T-cell (primary cell): ENCODE measurements around the gene CPN1. TPM values are rescaled to one million over a fixed set of nuclear protein-coding genes. Genes with fewer than 3 reads are reported as not detected.
"Not testable (repeated sequence)": the region's sequence is repeated elsewhere in the genome, so short reads cannot be mapped to it uniquely, and the experiment has no call there.

Source experiments
- ATAC-seq, 4 experiments: fragments of 200-7000 bp in 3 of 4; fragments of 150-1000 bp in 1 of 4; cut with Tn5 transposase; replicated peaks in 1 of 4; 1 replicate in 3 of 4; 2 replicates in 1 of 4; pipeline ENCODE4 v1.10.0; 2021; ENCODE audit warnings: moderate library complexity in 3 of 4, mild to moderate bottlenecking in 2 of 4, moderate number of reproducible peaks in 1 of 4
- CTCF ChIA-PET, 2 donors: fragments of 300-600 bp; sonication (Branson Sonifier 250); formaldehyde crosslinking; loops; one replicate each; lab custom pipeline; 2022; ENCODE audit warnings: antibody characterized with exemption in 2 of 2; lab: Charles Lee
- POLR2A ChIA-PET, 2 donors: fragments of 300-600 bp; sonication (Branson Sonifier 250); formaldehyde crosslinking; loops; one replicate each; lab custom pipeline; 2022; ENCODE audit warnings: antibody characterized with exemption in 2 of 2; lab: Charles Lee
- DNase-seq, 35 experiments: peaks; one replicate each; pipeline versions ENCODE4 v3.0.0 to v3.0.0-alpha.2; 2013 to 2023
- H3K27ac ChIP-seq: one replicate; pipeline ENCODE4 v1.5.1; 2013; ENCODE audit warnings: low read length
- H3K27me3 ChIP-seq, 2 experiments: replicated peaks in 1 of 2; 1 replicate in 1 of 2; 2 replicates in 1 of 2; pipeline versions ENCODE4 v1.6.1 to v1.7.0; 2013; ENCODE audit warnings: low read length in 1 of 2, mixed read lengths in 1 of 2; ENCODE audit not compliant: control insufficient read depth in 2 of 2, insufficient read depth in 2 of 2; ENCODE audit errors: extremely low read depth in 1 of 2
- H3K36me3 ChIP-seq, 2 donors: 1 replicate in 1 of 2; 2 replicates in 1 of 2; pipeline versions ENCODE4 v1.6.1 to v1.7.0; 2013; ENCODE audit warnings: low read length in 1 of 2; ENCODE audit not compliant: control insufficient read depth in 2 of 2, insufficient read depth in 1 of 2; ENCODE audit errors: extremely low read depth in 1 of 2
- H3K4me1 ChIP-seq, 2 experiments: 1 replicate in 1 of 2; 2 replicates in 1 of 2; pipeline versions ENCODE4 v1.6.1 to v1.7.0; 2013; ENCODE audit warnings: low read length in 2 of 2, mixed read lengths in 1 of 2; ENCODE audit not compliant: insufficient read depth in 2 of 2, control insufficient read depth in 1 of 2; ENCODE audit errors: extremely low read depth in 1 of 2
- H3K4me3 ChIP-seq, 2 donors: 1 replicate in 1 of 2; 2 replicates in 1 of 2; pipeline versions ENCODE4 v1.5.1 to v1.7.0; 2013; ENCODE audit warnings: mild to moderate bottlenecking in 2 of 2, low read length in 1 of 2, moderate library complexity in 1 of 2; ENCODE audit not compliant: control insufficient read depth in 1 of 2; ENCODE audit errors: extremely low read depth in 1 of 2
- H3K9me3 ChIP-seq: 2 replicates; pipeline ENCODE4 v1.7.0; 2013
- H3K27ac Mint-ChIP-seq, 2 donors: one replicate each; pipeline ENCODE4 v1.8.0; 2020 to 2021; ENCODE audit warnings: mild to moderate bottlenecking in 2 of 2, mixed read lengths in 2 of 2
- H3K27me3 Mint-ChIP-seq, 2 donors: one replicate each; pipeline ENCODE4 v1.8.0; 2021 to 2022; ENCODE audit warnings: mixed read lengths in 2 of 2
- H3K36me3 Mint-ChIP-seq: one replicate; pipeline ENCODE4 v1.8.0; 2021; ENCODE audit warnings: mixed read lengths
- H3K4me1 Mint-ChIP-seq, 3 donors: one replicate each; pipeline ENCODE4 v1.8.0; 2020 to 2022; ENCODE audit warnings: mixed read lengths in 3 of 3, mild to moderate bottlenecking in 1 of 3
- H3K4me3 Mint-ChIP-seq, 3 donors: one replicate each; pipeline ENCODE4 v1.8.0; 2020 to 2022; ENCODE audit warnings: mild to moderate bottlenecking in 3 of 3, mixed read lengths in 3 of 3, moderate library complexity in 3 of 3
- H3K9me3 Mint-ChIP-seq, 3 donors: one replicate each; pipeline ENCODE4 v1.8.0; 2020 to 2022; ENCODE audit warnings: mixed read lengths in 3 of 3
- WGBS: methylation state at CpG from one replicate; pipeline ENCODE4 v1.1.5; 2013; ENCODE audit warnings: missing lambda C conversion rate; ENCODE audit not compliant: insufficient coverage; 5-methylcytosine and 5-hydroxymethylcytosine counted together
- total RNA-seq, 35 experiments: library from RNA in 6 of 35; stranded (reverse) in 6 of 35; fragments of 120-200 nt in 1 of 35; gene quantifications; one replicate each; pipeline versions ENCODE4 v1.2.1 to v1.2.4 and lab custom pipeline; 2013 to 2026

Gene CPN1
- not detected for total RNA-seq
- total RNA-seq (2013), result not detected
- 0 reads per million in 29 experiments for total RNA-seq (lab: John Stamatoyannopoulos, UW)

DNA sequence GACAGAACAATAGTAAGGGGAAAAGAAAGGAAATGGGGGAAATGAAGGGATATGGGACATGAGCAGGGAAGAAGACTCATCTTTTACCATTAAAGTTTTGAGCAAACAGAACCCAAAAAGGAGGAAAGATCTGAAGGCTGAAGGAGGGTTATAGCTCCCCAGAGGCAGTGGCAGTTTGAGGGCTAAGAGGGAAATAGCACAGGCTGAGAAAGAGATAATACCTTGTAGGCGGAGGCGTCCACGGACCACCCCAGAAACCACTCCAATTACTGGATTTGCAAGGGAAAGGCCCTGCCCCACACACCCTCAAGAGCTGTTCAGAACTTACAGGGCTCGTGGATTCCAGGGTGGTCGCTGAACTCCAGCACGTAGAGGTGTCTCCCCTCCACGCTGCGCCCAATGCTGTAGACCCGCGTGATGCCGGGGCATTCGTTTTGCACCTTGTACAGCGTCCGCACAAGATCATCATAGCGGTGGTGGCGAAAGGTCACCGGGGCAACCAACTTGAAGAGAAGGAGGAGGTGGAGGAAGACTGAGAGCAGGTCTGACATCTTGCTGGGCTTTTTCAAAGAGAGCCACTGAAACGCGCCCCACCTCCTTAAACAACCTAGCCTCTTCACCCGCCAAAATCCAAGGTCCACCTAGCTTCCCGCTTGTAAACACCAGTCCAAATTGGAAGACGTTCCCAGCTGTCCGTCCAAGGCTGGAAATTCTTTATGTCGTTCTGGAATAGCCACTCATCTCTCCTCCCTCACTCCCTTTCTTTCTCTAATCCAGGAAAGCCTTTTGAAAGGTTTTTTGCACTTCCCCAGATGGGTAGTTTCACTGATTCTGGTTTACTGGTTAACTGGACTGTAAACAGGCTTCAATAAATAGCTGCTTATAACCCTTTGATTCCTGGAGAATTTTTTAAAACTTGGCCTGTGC, at the start of gene CPN1:
CPN1 (minus strand) TSS at position 795 of the 927 bp plus-strand sequence; CDS start at position 551, 244 bp downstream.
- Mint-ChIP-seq H3K27ac (no peak within 1 kb of the TSS), H3K27me3 (peaks cover 34 to 35% of the 10 kb centered on the region in 2 donors), H3K4me3 (no peak within 1 kb of the TSS), H3K36me3 (no peaks in the 10 kb centered on the region), H3K9me3 (no peaks in the 10 kb centered on the region), H3K4me1 (no peaks in the 10 kb centered on the region)
- DNase-seq (no peak), ATAC-seq (no peak)
- H3K36me3 ChIP-seq, result no peaks in the 10 kb centered on the region
- CTCF ChIA-PET, result interaction anchor here in 1 of 2 donors (0.6 kb wide), 1 partner anchor 486 kb away, joined by 3 read pairs; no protein-coding TSS in a partner anchor
- peaks cover 0 to 12% of the 10 kb centered on the region in 2 experiments for H3K27me3 ChIP-seq
- H3K4me1 ChIP-seq, result no peaks in the 10 kb centered on the region
- H3K27ac ChIP-seq, result no peak within 1 kb of the TSS
- no peaks in the 10 kb centered on the region for H3K9me3 ChIP-seq
- no peak within 1 kb of the TSS for H3K4me3 ChIP-seq
- WGBS, result 83% methylated on average over 7 of the region's 24 CpGs
- POLR2A ChIA-PET, result no interaction called here

DNA sequence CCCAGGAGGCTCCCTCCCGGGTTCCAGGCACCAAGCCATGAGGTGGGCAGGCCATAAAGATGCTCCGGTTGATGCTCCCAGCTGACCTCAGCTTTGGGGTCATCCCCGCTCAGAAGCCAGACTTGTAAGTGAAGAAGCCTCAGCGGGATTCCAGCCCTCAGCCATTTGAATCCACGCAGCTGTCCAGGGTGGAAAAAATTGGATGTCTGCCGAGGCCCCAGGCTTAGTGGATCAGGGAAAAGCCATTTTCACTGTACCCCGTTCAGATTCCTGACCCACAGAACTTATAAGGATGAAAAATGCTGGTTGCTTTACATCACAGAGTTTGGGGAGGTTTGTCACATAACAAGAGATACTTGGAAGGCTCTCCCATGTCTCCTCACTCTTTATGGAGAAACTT, 49.2 kb upstream of the CPN1 start:
- peaks cover 23 to 45% of the 10 kb centered on the region in 2 donors for H3K27me3 Mint-ChIP-seq
- POLR2A ChIA-PET, result no interaction called here
- Histone ChIP-seq H3K36me3 (no peaks in the 10 kb centered on the region), H3K27ac (no peak overlapping the region), H3K4me3 (no peak overlapping the region), H3K9me3 (no peaks in the 10 kb centered on the region), H3K4me1 (no peaks in the 10 kb centered on the region), H3K27me3 (peaks cover 0 to 26% of the 10 kb centered on the region in 2 experiments)
- no peak overlapping the region for H3K4me3 Mint-ChIP-seq
- no peaks in the 10 kb centered on the region for H3K4me1 Mint-ChIP-seq
- ATAC-seq, result no peak
- no peaks in the 10 kb centered on the region for H3K36me3 Mint-ChIP-seq
- CTCF ChIA-PET, result no interaction called here
- H3K9me3 Mint-ChIP-seq, result peaks cover 6 to 13% (median 8%) of the 10 kb centered on the region in 3 donors
- DNase-seq, result no peak
- WGBS, result 100% methylated on average over 2 of the region's 7 CpGs
- H3K27ac Mint-ChIP-seq, result no peak overlapping the region

DNA sequence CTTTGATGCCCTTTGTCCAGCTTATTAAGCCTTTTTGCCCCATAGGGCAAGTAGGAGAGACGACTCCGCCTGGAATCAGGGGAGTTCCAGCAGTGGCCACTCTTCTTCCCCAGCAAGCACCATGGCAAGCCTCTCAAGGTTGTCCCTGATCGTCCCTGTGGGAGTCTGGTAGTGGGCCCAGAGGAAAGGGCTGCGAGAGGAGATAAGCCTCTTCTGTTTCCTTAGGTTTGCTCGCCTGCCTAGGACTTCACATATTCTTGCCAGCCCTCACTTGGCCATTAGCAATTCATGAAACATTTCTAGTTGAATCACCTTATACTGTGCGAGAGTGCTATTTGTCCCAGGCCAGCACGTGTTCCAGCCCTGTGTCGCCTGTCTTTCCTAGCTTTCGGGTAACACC, 47.8 kb upstream of the CPN1 start:
- Histone ChIP-seq H3K27me3 (peaks cover 0 to 26% of the 10 kb centered on the region in 2 experiments), H3K9me3 (no peaks in the 10 kb centered on the region), H3K27ac (no peak overlapping the region), H3K4me1 (no peaks in the 10 kb centered on the region), H3K36me3 (no peaks in the 10 kb centered on the region), H3K4me3 (no peak overlapping the region)
- POLR2A ChIA-PET, result no interaction called here
- Mint-ChIP-seq H3K4me3 (no peak overlapping the region), H3K36me3 (no peaks in the 10 kb centered on the region), H3K9me3 (peaks cover 0 to 4% (median 3%) of the 10 kb centered on the region in 3 donors), H3K27ac (no peak overlapping the region), H3K4me1 (no peaks in the 10 kb centered on the region), H3K27me3 (peaks cover 18 to 40% of the 10 kb centered on the region in 2 donors)
- ATAC-seq (no peak), DNase-seq (no peak)
- CTCF ChIA-PET, result no interaction called here
- WGBS, result 62% methylated on average over 3 of the region's 9 CpGs

DNA sequence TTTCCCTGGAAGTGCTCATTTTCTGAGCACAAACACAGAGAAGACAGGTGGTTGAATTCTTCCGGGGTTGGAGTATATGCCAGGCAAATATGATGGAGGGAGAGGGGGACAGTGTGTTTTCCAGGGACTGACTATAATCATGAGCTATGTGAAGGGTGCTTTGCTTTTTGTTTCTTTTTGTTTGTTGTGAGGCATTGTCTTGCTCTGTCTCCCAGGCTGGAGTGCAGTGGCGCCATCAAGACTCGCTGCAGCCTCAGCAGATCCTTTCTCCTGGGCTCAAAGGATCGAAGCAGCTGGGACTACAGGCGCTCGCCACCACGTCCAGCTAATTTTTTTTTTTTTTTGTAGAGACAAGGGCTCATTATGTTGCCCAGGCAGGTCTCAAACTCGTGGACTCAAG, 47.3 kb upstream of the CPN1 start:
- Histone ChIP-seq H3K36me3 (no peaks in the 10 kb centered on the region), H3K9me3 (no peaks in the 10 kb centered on the region), H3K4me1 (no peaks in the 10 kb centered on the region), H3K4me3 (no peak overlapping the region), H3K27me3 (peaks cover 0 to 26% of the 10 kb centered on the region in 2 experiments), H3K27ac (no peak overlapping the region)
- no peak for ATAC-seq
- H3K36me3 Mint-ChIP-seq, result no peaks in the 10 kb centered on the region
- ChIA-PET CTCF (no interaction called here), POLR2A (no interaction called here)
- peaks cover 21 to 42% of the 10 kb centered on the region in 2 donors for H3K27me3 Mint-ChIP-seq
- DNase-seq, result no peak
- 74% methylated on average over 8 of the region's 8 CpGs for WGBS
- no peak overlapping the region for H3K4me3 Mint-ChIP-seq
- peaks cover 0 to 4% (median 2%) of the 10 kb centered on the region in 3 donors for H3K4me1 Mint-ChIP-seq
- H3K27ac Mint-ChIP-seq, result no peak overlapping the region
- peaks cover 0 to 3% (median 3%) of the 10 kb centered on the region in 3 donors for H3K9me3 Mint-ChIP-seq

DNA sequence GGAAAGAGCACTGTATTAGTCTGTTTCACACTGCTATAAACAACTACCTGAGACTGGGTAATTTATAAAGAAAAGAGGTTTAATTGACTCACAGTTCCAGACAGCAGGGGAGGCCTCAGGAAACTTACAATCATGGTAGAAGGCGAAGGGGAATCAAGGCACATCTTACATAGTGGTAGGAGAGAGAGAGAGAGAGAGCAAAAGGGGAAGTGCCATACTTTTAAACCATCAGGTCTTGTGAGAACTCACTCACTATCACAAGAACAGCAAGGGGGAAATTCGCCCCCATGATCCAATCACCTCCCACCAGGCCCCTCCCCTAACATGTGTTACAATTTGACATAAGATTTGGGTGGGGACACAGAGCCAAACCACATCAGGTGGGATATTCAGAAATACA, 43.7 kb upstream of the CPN1 start:
- H3K27ac Mint-ChIP-seq, H3K4me3 Mint-ChIP-seq, H3K4me3 ChIP-seq, H3K27ac ChIP-seq, H3K4me1 ChIP-seq, DNase-seq, H3K36me3 ChIP-seq, H3K36me3 Mint-ChIP-seq, H3K9me3 ChIP-seq, POLR2A ChIA-PET, CTCF ChIA-PET, H3K9me3 Mint-ChIP-seq, ATAC-seq: not testable (repeated sequence)
- peaks cover 0 to 14% of the 10 kb centered on the region in 2 experiments for H3K27me3 ChIP-seq
- Mint-ChIP-seq H3K27me3 (peaks cover 12 to 31% of the 10 kb centered on the region in 2 donors), H3K4me1 (peaks cover 6 to 18% (median 9%) of the 10 kb centered on the region in 3 donors)
- no CpG with 5 or more reads among the region's 2 CpGs for WGBS

DNA sequence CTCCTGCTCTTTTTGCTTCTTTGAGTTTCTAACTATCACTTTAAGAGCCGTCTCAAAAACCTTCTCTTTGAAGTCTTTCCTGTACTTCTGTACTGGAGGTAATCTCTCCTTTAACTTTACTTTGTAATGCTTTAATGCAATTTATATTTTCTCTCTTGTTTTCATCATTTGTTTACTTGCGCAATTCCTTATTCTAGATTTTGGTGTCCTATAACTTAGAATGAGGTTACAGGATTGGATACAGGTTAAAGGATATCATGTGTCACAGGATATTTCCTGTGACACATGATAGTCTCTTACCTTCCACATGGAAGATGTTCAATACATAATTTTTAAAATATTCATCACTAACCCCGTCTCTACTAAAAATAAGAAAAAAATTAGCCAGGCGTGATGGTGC, 42.4 kb upstream of the CPN1 start:
- Mint-ChIP-seq H3K27me3 (peaks cover 12 to 21% of the 10 kb centered on the region in 2 donors), H3K27ac (no peak overlapping the region), H3K36me3 (no peaks in the 10 kb centered on the region), H3K4me1 (peaks cover 6 to 18% (median 9%) of the 10 kb centered on the region in 3 donors), H3K4me3 (no peak overlapping the region), H3K9me3 (peaks cover 0 to under 1% (median 0%) of the 10 kb centered on the region in 3 donors)
- Histone ChIP-seq H3K4me3 (no peak overlapping the region), H3K27me3 (peaks cover 0 to 4% of the 10 kb centered on the region in 2 experiments), H3K9me3 (no peaks in the 10 kb centered on the region), H3K36me3 (no peaks in the 10 kb centered on the region), H3K27ac (no peak overlapping the region), H3K4me1 (no peaks in the 10 kb centered on the region)
- 67% methylated on average over 1 of the region's 4 CpGs for WGBS
- POLR2A ChIA-PET, result interaction anchor here in 1 of 2 donors (0.7 kb wide), 1 partner anchor 941 kb away, joined by 4 read pairs; no protein-coding TSS in a partner anchor
- CTCF ChIA-PET, result no interaction called here
- DNase-seq (no peak), ATAC-seq (no peak)
